Dedifferentiated amniotic fluid mesenchymal stem cell (primary cell): ENCODE data around the gene SWSAP1.

Source experiments
- DNase-seq: peaks from one replicate; pipeline ENCODE4 v3.0.0-alpha.2; 2016; ENCODE audit errors: extremely low spot score

SWSAP1 gene

GRCh38 chr19:11355160-11356073 lies 19.0 kb upstream of the SWSAP1 start, which contains the start of gene PLPPR2:
Gene PLPPR2 (plus strand): TSS chr19:11355432. CDS start chr19:11357674, 2,242 bp downstream.
- peak; percentile 89 for DNase-seq

GRCh38 chr19:11356074-11356397 lies 18.4 kb upstream of the SWSAP1 start:
- no peak for DNase-seq

- no peak for DNase-seq
Measured at GRCh38 chr19:11356676-11357550, 17.6 kb upstream of the SWSAP1 start.

GRCh38 chr19:11359421-11359820 lies 15.0 kb upstream of the SWSAP1 start:
- no peak for DNase-seq

DNA sequence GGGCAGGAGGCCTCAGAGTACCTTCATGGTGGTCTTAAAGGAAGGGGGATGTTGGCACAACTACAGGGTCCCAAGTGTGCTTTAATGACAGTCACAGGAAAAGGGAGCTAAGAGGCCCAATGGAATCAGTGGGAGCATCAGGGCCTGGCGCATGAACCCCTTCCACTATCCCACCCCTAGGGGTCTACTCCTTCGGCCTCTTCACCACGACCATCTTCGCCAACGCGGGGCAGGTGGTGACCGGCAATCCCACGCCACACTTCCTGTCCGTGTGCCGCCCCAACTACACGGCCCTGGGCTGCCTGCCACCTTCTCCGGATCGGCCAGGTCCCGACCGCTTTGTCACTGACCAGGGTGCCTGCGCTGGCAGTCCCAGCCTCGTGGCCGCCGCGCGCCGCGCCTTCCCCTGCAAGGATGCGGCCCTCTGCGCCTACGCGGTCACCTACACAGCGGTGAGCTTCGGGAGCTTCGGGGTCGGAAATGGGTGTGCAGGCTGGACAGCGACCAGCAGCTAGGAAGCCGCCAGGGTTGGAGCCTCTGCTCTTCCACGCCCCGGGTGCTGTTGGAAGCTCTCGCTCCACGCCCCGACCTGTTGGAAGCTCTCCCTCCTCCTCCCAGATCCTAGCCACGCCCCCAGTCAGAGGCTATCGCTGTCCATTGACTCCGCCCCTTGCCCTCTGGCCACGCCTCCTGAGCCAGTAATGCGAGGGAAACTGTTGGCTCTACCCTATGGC lies 13.3 kb upstream of the SWSAP1 start:
- DNase-seq = no peak

GRCh38 chr19:11361771-11362731 lies 12.4 kb upstream of the SWSAP1 start:
- DNase-seq = no peak

- DNase-seq = no peak
Measured at GRCh38 chr19:11363881-11364280, 10.6 kb upstream of the SWSAP1 start.

- no peak for DNase-seq
Measured at GRCh38 chr19:11364296-11364904, 10.1 kb upstream of the SWSAP1 start.

DNA sequence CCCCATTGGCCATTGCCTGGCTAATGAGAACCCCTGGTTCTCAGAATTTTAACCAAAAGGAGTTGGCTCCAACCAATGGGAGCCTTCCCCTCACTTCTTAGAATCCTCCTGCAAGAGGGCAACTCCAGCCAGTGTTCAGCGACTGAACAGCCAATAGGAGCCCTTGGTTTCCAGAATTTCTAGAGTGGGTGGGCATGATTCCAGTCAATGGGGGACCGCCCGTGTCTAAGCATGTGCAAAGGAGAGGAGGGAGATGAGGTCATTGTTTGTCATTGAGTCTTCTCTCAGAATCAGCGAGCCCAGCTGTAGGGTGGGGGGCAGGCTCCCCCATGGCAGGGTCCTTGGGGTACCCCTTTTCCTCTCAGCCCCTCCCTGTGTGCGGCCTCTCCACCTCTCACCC lies 9.5 kb upstream of the SWSAP1 start:
- no peak for DNase-seq

DNA sequence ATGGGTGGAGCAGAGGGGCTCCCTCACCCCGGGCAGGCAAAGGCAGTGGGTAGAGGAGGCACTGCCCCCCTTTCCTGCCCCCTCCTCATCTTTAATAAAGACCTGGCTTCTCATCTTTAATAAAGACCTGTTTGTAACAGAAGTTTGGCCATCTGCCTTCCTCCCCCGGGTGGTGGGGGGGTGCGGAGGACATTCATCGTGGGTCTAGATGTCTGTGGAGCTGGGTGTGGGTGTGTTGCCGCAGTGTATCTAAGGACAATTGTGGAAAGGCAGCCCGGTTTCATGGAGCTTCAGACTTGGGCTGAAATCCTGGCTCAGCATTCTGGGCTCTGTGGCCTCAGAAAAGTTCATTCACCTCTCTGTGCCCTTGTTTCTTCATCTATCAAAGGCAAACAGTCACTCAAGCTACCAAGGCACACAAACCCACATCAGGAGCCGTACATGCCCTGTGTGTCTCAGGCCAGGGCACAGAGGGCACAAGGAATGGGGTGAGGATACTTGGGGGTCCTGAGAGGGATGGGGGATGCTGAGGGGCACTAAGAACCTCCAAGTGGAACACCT lies 8.8 kb upstream of the SWSAP1 start:
- no peak for DNase-seq

DNA sequence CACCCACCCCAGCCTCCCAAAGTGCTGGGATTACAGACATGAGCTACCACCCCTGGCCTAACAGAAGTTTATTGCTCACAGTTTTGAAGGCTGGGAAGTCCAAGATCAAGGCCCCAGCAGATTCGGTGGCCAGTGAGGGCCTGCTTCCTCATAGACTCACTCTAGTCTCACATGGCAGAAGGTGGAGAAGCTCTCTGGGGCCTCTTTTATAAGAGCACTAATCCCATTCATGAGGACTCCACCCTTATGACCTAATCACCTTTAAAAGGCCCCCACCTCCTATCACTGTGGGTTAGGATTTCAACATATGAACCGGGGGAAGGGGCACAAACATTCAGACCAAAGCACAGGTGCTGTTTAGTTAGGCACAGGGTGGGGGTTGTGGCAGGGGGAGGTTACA lies 6.9 kb upstream of the SWSAP1 start:
- DNase-seq = no peak

- no peak for DNase-seq
Measured at GRCh38 chr19:11370744-11371143, 3.7 kb upstream of the SWSAP1 start.

DNA sequence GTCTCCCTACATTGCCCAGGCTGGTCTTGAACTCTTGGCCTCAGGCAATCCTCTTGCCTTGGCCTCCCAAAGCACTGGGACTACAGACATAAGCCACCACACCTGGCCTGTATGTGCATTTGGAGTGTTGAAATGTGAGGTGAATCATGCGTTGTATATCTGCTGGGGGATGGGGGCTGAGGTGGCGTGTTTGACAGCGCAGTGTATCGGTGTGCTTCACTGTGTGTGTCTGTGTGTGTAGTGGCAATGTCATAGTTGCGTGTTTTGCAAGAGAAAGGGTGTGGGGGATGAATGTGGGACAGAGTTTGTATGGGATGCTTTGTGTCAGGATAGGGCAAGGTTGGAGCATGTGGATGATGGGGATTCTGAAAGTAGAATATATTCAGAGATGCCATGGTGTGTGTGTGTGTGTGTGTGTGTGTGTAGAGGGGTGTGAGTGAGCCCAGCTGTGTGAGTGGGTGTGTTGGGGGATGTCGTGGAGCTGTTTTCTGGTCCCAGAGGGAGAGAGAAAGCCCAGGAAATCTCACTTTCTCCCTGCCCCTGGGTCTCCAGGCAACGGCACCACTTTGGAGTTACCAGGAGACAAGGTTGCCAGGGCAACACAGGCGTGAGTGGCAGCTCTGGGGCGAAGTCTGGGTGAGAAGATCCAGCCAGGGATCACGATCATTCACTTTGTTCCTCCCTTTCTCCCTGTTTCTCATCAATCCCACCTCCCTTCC lies 1.1 kb upstream of the SWSAP1 start:
- DNase-seq = no peak

DNA sequence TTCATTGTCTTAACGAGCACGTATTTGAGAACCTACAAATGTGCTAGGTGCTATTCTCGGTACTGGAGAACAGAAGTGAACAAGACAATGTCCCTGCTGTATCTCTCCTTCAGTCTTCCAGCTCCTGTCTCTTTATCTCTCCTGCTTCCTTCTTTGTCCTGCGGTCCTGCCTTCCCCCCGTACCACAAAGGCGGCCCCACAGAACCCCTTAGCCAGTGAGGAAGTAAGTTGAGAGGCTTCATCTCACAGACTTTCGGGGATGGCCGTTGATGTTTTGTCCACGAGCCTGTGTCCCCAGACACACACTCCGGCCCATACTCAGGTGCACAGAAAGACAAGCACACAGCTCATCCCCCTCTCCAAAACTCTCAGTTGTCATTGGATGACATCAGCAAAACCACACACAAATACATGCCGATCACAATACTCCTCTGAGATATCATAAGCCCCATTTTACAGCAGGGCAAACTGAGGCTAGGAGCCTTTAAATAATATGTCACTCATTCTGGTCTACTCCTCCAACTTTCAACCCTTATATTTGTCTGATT lies 507 bp upstream of the SWSAP1 start:
- no peak for DNase-seq

GRCh38 chr19:11375143-11375948 lies 880 bp downstream of the SWSAP1 start:
- no peak for DNase-seq

DNA sequence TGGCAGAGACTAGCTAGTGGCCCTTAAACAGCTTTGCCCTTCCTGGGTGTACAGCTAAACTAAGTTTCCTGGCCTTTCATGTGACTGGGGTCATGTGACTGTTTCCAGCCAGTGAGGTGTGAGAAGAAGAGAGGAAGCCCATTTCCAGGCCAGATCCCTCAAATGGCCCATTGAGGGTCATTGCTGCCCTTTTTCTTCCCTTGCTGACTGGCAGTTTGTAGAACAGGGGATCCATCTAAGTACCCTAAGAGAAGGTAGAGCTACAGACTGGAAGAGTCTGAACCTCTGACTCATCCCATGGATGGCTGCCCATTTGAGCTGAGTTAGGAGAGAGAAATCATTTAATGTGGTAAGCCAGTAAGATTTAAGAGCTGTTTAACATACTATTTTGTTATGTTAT lies 2.8 kb downstream of the SWSAP1 start:
- DNase-seq = peak; percentile 32

DNA sequence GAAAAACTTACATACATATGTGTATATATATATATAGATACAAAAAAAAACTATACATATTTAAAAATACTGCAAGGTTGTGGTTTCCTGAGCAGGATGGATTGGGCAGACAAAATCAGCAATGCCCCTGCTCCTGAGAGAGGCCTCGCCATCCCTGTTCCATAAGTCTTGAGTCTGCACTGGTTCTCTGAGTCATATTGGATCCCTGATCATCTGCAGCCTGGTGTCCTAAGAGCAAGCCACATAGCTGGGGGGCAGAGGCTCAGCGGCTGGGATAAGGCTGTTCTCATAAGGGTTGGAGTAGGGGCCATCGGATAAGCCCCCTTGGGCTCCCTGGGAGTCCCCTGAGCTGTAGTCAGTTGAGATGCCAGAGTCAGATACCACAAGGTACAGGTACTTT lies 3.3 kb downstream of the SWSAP1 start:
- DNase-seq = no peak
